Measurements from ENCODE around the gene MRTFB. TPM values are rescaled to one million over a fixed set of nuclear protein-coding genes. Genes with fewer than 3 reads are reported as not detected.

MRTFB gene
- total and polyA plus RNA-seq, 11 donors, result 8.0 to 38.3 (median 25.3) TPM

GRCh38 chr16:14242769-14243168 lies 171.7 kb downstream of the MRTFB start:
- H3K4me3 ChIP-seq, result no peak overlapping the region
- H3K9me3 ChIP-seq, result no peaks in the 10 kb centered on the region
- no peak overlapping the region for H3K27ac ChIP-seq
- intact Hi-C loops (cut with DNase I), result loop anchor here in 5 of 10 donors (5.0 to 10.0 kb wide), 3 partner anchors 318 to 352 kb away; partner anchors contain the start of gene ERCC4 (in 5 of the 5)
- H3K4me1 ChIP-seq, result peaks cover 0 to 23% (median 8%) of the 10 kb centered on the region in 12 donors
- TF ChIP-seq POLR2A (IDR thresholded peaks at IDR 0.05) (no peak), CTCF (IDR thresholded peaks at IDR 0.05) (no peak)
- 95 to 96% (median 96%) methylated on average over 3 of the region's 3 CpGs for WGBS, 4 donors
- no peaks in the 10 kb centered on the region for H3K27me3 ChIP-seq
- peaks cover 0 to 94% (median 74%) of the 10 kb centered on the region in 9 donors for H3K36me3 ChIP-seq
- no peak for ATAC-seq
- DNase-seq, result no peak

DNA sequence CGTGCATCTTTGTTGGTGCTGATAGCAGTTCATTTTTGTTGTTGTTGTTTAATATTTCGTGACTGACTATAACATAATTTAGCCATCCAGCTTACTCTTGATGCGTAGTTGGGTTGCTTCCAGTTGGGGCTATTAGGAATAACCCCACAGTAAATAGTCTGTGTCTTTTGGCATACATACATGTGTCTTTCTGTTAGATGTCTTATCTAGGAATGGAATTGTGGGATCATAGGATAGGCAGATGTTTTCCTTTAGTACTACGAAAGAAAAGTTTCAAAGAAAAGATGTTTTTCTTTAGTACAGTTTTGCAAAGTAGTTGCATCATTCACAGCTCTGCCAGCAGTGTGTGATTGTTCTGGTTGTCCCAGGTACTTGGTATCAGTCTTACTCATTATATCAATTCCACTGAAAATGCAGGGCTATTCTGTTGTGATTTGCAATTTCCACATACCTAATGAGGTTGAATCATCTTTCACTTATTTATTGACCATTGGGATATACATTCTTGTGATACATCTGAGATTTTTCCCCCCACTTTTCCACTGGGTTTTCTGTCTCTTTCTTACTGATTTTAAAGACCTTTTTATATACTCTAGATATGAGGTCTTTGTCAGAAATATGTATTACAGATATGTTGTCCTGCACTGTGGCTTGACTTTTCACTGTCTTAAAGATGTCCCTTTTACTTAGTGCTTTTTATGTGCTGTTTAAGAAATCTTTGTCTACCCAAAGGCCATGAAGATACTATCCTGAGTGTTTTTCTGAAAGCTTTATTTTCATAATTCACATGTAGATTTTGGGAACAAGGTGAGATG lies 173.3 kb downstream of the MRTFB start:
- H3K4me3 ChIP-seq, result no peak overlapping the region

GRCh38 chr16:14248791-14249190 lies 177.7 kb downstream of the MRTFB start:
- peaks cover 0 to 99% (median 87%) of the 10 kb centered on the region in 9 donors for H3K36me3 ChIP-seq
- H3K27me3 ChIP-seq, result no peaks in the 10 kb centered on the region
- H3K4me1 ChIP-seq, result peaks cover 0 to 3% (median 0%) of the 10 kb centered on the region in 12 donors
- no peak overlapping the region for H3K4me3 ChIP-seq
- 88 to 92% (median 89%) methylated on average over 5 of the region's 5 CpGs for WGBS, 4 donors
- TF ChIP-seq POLR2A (IDR thresholded peaks at IDR 0.05) (no peak), CTCF (IDR thresholded peaks at IDR 0.05) (no peak)
- H3K27ac ChIP-seq, result no peak overlapping the region
- no peaks in the 10 kb centered on the region for H3K9me3 ChIP-seq
- no peak for DNase-seq
- ATAC-seq, result no peak
- intact Hi-C loops (cut with DNase I), result loop anchor here in 6 of 10 donors (2.0 to 10.0 kb wide), 4 partner anchors 280 to 346 kb away; partner anchors contain the start of gene ERCC4 (in 5 of the 6)

More for the DNA sequence above, 173.3 kb downstream of the MRTFB start:
- peaks cover 0 to 94% (median 78%) of the 10 kb centered on the region in 9 donors for H3K36me3 ChIP-seq
- DNase-seq (no peak), ATAC-seq (no peak)
- no peak for TF ChIP-seq CTCF (IDR thresholded peaks at IDR 0.05)
- no peak for TF ChIP-seq POLR2A (IDR thresholded peaks at IDR 0.05)
- H3K9me3 ChIP-seq, result no peaks in the 10 kb centered on the region
- H3K27me3 ChIP-seq, result no peaks in the 10 kb centered on the region
- H3K4me1 ChIP-seq, result peaks cover 0 to 24% (median 8%) of the 10 kb centered on the region in 12 donors
- intact Hi-C loops (cut with DNase I), result loop anchor here in 9 of 10 donors (5.0 to 10.0 kb wide), 3 partner anchors 320 to 350 kb away; partner anchors contain the start of gene ERCC4 (in 9 of the 9)
- WGBS, 4 donors, result 94 to 96% (median 95%) methylated on average over 4 of the region's 4 CpGs
- H3K27ac ChIP-seq, result no peak overlapping the region
